ENCODE data around the gene TMEM151A. TPM values are rescaled to one million over a fixed set of nuclear protein-coding genes. Genes with fewer than 3 reads are reported as not detected.
A peak's percentile ranks its signal among the peaks of the same experiment; 100 is the strongest.

The TMEM151A gene
- total and polyA plus RNA-seq, 2 of the 4 experiments (the other 2 are of a cell fraction): 0.03 TPM; not detected in 1

DNA sequence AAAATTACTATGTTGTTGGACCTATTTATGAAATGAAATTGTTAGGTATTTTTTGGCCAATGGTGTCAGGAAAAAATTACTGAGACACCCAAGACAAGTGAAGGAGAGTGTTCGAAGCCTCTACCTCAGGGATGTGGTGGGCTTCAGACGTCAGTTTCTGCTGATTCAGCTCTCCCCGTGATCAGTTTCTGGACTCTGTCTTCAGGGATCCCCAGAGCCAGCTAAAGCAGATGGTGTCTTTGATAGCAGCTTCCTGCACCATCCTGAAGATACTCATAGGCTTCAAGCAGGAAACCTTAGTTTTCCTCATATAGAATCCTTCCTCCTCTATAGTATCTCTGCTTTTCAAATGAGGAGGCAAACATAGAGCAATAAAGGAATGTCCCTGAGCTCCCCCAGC, 17.8 kb downstream of the TMEM151A start:
- H3K4me1 ChIP-seq (ENCODE audit: control insufficient read depth, insufficient read depth, low read length): peaks cover 3% of the 10 kb centered on the region; the same call in 1 of the 2 replicates
- ChIA-PET CTCF (interaction anchor here (1.5 kb wide), 1 partner anchor 26 kb away, joined by 4 read pairs; the partner anchor contains the start of gene RIN1), POLR2A (ENCODE audit: unreplicated experiment) (interaction anchor here (1.3 kb wide), 1 partner anchor 18 kb away, joined by 4 read pairs; no protein-coding TSS in a partner anchor)
- H3K4me2 ChIP-seq (ENCODE audit: low read depth, low read length): no peak overlapping the region
- dilution Hi-C loops (cut with HindIII; ENCODE audit: low sequenced_read_pairs, unreplicated experiment): no loop called here
- H2BK120ac ChIP-seq (ENCODE audit: low read depth, low read length): no peak overlapping the region
- H2BK15ac ChIP-seq (ENCODE audit: low read depth, low read length): no peak overlapping the region
- H3K9me3 ChIP-seq (ENCODE audit: control insufficient read depth, insufficient read depth, low read length): no peaks in the 10 kb centered on the region
- no peak overlapping the region for H3K4ac ChIP-seq (ENCODE audit: low read depth, low read length)
- H4K20me1 ChIP-seq (ENCODE audit: insufficient read depth, low read length): peaks cover 16% of the 10 kb centered on the region
- ATAC-seq (ENCODE audit: low read depth) (no peak), DNase-seq (no peak)
- H4K8ac ChIP-seq (ENCODE audit: low read depth in 2 of 2, low read length in 2 of 2): no peak overlapping the region
- no TSS peak for BruUV-seq (replicated peaks)
- no peak overlapping the region for H3K27ac ChIP-seq (ENCODE audit: insufficient read depth, low read length)
- H3K36me3 ChIP-seq (ENCODE audit: control insufficient read depth, insufficient read depth, low read length): no peaks in the 10 kb centered on the region
- no peak overlapping the region for H2AK5ac ChIP-seq (ENCODE audit: low read depth, low read length)
- no peak overlapping the region for H2AK9ac ChIP-seq (replicated peaks; ENCODE audit: low read depth, low read length, poor library complexity)
- no peak overlapping the region for H3K56ac ChIP-seq (ENCODE audit: extremely low read depth, insufficient read depth, low read length)
- no peak overlapping the region for H3K18ac ChIP-seq (ENCODE audit: low read depth, low read length)
- WGBS, 2 experiments (ENCODE audit: extremely low coverage in 2 of 2, insufficient read length in 1 of 2): 50% methylated on average over 1 of the region's 3 CpGs; no CpG with 5 or more reads in 1 of the 2 experiments
- H3K79me1 ChIP-seq (ENCODE audit: low read depth in 1 of 2, low read length in 2 of 2): peaks cover 0 to 10% of the 10 kb centered on the region in 2 experiments; a peak in 1 of 4 replicates
- H3K9ac ChIP-seq (ENCODE audit: low read depth, low read length): no peak overlapping the region
- H4K91ac ChIP-seq (ENCODE audit: insufficient read depth, low read depth, low read length): no peak overlapping the region
- H3K9me1 ChIP-seq (ENCODE audit: insufficient read depth, low read length): no peaks in the 10 kb centered on the region
- H4K5ac ChIP-seq (ENCODE audit: low read depth, low read length): no peak overlapping the region
- H2BK5ac ChIP-seq (ENCODE audit: low read depth, low read length, poor library complexity, severe bottlenecking): no peak overlapping the region
- no peak overlapping the region for H3K4me3 ChIP-seq (ENCODE audit: insufficient read depth, low read depth, low read length)
- in situ Hi-C loops (cut with MboI; ENCODE audit: low sequenced_read_pairs): loop anchor here (5.0 kb wide), 1 partner anchor 78 kb away; no protein-coding TSS in a partner anchor
- H3K27me3 ChIP-seq (ENCODE audit: control insufficient read depth, insufficient read depth, low read length): peaks cover 12% of the 10 kb centered on the region
- H3K23ac ChIP-seq (ENCODE audit: low read depth, low read length): no peak overlapping the region
- TF ChIP-seq CEBPB (IDR thresholded peaks at IDR 0.05; ENCODE audit: low read depth, low read length) (no peak), MAFK (IDR thresholded peaks at IDR 0.05; ENCODE audit: low read depth, low read length) (peak; percentile 68)
- TF ChIP-seq, protein P1, sequence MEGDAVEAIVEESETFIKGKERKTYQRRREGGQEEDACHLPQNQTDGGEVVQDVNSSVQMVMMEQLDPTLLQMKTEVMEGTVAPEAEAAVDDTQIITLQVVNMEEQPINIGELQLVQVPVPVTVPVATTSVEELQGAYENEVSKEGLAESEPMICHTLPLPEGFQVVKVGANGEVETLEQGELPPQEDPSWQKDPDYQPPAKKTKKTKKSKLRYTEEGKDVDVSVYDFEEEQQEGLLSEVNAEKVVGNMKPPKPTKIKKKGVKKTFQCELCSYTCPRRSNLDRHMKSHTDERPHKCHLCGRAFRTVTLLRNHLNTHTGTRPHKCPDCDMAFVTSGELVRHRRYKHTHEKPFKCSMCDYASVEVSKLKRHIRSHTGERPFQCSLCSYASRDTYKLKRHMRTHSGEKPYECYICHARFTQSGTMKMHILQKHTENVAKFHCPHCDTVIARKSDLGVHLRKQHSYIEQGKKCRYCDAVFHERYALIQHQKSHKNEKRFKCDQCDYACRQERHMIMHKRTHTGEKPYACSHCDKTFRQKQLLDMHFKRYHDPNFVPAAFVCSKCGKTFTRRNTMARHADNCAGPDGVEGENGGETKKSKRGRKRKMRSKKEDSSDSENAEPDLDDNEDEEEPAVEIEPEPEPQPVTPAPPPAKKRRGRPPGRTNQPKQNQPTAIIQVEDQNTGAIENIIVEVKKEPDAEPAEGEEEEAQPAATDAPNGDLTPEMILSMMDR (conservative IDR thresholded peaks at IDR 0.05; ENCODE audit: low read depth, low read length): no peak
- no peak overlapping the region for H2BK20ac ChIP-seq (ENCODE audit: low read depth, low read length)
- H2AFZ ChIP-seq (replicated peaks; ENCODE audit: low read length, poor library complexity): no peak overlapping the region
- H3K14ac ChIP-seq (replicated peaks; ENCODE audit: low read depth, low read length): no peak overlapping the region
- intact Hi-C loops (cut with micrococcal nuclease): no loop called here

All from IMR-90 (cell line).